HG03457 (cell line): ENCODE results near the gene GNMT.

Source experiments
- ATAC-seq: cut with Tn5 transposase; IDR thresholded peaks from one replicate; pipeline ENCODE4 v1.9.1; 2021; ENCODE audit warnings: moderate number of reproducible peaks; ENCODE audit not compliant: unreplicated experiment

GNMT gene

DNA sequence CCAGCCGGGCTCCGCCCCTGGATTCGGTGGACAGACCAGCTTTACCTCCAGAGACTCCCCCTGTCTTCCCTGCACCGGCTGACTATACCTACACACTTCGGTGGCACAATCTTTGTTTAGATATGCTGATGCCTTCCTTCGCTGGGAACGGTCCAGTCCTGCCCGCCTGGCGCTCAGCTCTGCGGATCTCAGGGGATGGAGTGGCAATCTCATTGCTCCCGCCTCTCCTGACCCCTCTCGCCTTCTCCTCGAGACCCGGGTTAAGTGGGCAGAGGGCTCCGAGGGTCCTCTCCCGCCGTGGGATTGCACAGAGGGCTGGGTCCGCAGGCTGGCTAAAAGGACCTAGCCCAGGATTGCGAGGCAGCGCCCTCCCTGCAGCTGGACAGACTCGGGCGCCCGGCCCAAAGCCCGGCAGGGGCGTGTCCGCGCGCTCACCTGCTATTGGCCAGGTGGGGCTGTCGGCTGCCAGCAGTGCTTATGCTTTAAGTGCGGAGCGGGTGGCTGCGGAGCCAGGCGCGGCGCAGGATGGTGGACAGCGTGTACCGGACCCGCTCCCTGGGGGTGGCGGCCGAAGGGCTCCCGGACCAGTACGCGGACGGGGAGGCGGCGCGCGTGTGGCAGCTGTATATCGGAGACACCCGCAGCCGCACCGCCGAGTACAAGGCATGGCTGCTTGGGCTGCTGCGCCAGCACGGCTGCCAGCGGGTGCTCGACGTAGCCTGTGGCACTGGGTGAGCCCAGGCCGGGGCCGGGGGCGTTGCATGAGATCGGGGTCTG, at the start of gene GNMT:
Gene GNMT, plus strand, starts transcription at position 512 of the 777 bp plus-strand sequence. Its CDS starts 14 bp downstream, at position 526.
- ATAC-seq = no peak

DNA sequence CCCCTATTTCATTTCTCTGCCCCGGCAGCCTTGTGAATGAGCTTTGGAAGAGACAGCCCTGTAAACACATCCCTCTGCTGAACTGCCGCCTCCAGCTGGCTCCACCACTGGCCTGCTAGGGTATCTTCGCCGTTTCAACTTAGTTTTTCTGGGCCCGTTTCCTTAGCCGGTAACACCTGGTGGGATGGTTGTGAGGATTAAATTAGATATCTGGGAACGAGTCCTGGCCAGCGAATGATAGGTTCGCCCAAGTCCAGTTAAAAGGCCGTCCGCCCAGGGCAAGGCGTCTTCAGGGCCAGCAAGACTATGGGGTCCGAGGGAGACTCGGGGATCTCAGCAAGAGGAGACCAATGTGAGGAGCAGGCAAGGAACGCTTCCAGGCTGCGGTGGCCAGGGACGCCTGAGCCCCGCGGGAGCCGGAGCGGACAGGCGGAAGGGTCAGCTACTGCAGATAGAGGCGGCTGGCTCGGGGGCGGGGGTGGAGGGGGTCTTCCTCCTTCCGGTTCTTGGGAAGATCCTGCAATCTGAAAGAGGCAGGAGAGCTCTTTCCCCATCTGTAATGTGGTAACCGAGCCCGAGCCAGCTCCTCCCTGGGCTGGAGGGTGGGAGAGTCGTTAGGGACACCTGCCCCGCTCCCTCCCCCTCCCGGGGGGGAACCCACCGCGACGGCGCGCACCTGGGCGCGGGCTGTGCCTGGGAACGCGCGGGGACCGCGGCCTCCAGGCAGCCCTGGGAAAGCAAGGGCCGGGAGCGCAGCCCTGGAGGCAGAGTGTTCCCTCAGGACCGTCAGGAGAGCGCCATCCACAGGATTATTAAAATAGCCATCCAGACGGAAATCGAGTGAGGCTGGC, 49.2 kb upstream of the GNMT start:
- no peak for ATAC-seq

- no peak for ATAC-seq
These were observed 46.0 kb upstream of the GNMT start for GRCh38 chr6:42914546-42914945.

GRCh38 chr6:42915732-42916131, 44.8 kb upstream of the GNMT start, which contains the start of gene PTCRA:
Gene PTCRA (plus strand): TSS chr6:42916053. CDS start chr6:42916070, 17 bp downstream.
- no peak for ATAC-seq

- no peak for ATAC-seq
These were observed 44.3 kb upstream of the GNMT start for GRCh38 chr6:42916288-42916687.

DNA sequence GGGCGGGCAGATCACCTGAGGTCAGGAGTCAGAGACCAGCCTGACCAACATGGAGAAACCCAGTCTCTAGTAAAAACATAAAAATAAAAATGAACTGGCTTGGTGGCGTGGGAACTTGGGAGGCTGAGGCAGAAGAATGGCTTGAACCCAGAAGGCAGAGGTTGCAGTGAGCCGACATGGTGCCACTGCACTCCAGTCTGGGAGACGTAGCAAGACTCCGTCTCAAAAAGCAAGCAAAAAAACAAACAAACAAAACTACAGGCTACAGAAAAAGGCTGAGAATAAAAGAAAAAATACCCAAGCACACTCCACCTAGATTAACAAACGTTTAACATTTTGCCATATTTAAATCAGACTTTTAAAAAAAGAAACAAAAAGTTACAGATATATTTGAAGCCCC, 38.8 kb upstream of the GNMT start:
- no peak for ATAC-seq

- ATAC-seq = no peak
These were observed 36.9 kb upstream of the GNMT start for GRCh38 chr6:42923666-42924065.

- ATAC-seq = no peak
These were observed 35.2 kb upstream of the GNMT start for GRCh38 chr6:42925248-42925857.

- ATAC-seq = peak; percentile 53
These were observed 31.4 kb upstream of the GNMT start, which contains the start of gene CNPY3 for GRCh38 chr6:42928986-42929820. Gene CNPY3 (plus strand): TSS chr6:42929480. CDS start chr6:42929571, 91 bp downstream.

DNA sequence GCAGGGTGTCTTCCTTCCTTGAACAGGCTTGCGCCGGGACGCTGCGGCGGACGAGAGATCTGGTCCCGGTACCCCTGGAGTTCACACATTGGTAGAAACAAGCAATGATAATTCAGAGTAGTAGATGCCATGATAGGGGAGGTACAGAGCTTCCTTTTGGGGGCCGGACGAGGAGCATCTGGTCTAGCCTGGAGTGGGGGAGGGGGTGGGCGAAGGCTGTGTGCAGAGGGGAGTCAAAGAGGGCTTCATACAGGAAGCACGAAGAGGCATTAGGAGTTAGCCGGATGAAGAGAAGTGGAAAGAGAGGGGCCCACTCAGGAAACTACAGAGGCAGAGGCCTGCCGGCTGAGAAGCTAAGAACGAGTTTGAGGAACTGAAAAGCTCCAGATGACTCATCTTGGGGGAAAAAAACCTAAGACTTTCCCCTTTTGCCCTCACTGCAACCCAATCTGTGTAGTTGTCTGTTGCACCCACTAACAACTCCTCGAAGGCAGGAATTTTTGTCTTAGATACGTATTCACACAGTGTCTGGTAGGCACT, 30.7 kb upstream of the GNMT start:
- peak; percentile 38 for ATAC-seq

GRCh38 chr6:42932412-42932811, 28.1 kb upstream of the GNMT start:
- no peak for ATAC-seq

DNA sequence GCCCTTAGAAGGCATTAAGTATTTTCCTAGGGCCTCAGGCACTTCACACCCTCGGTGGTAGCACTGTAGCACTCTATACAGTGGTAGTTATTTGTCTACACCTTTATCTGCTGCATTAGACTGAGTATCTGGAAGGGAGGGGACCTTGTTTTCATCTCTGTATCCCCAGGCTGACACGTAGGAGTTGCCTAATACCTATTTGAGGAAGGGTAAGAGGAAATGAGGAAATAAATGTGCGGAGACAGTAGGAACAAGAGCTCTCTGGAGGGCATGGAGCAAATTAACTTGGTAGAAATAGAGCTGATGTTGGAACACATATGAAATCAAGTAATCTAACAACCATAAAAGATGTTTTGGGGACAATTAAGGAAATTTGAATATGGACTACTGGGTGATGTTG, 27.3 kb upstream of the GNMT start:
- no peak for ATAC-seq

DNA sequence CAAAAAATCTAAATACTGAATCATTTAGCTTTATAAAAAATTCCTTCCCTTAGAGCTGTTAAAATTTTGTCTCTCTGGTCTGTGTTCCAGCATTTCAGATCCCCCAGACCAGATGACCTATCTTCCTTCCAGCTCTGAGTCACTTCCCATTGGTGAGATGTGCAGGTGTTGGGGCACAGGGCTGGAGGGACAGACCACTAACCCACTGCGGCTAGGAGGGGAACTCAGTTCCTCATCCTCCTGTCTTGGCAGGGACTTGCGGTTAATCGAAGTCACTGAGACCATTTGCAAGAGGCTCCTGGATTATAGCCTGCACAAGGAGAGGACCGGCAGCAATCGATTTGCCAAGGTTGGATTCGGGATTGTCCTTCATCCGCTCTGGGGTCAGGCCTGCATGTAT, 25.2 kb upstream of the GNMT start:
- no peak for ATAC-seq

DNA sequence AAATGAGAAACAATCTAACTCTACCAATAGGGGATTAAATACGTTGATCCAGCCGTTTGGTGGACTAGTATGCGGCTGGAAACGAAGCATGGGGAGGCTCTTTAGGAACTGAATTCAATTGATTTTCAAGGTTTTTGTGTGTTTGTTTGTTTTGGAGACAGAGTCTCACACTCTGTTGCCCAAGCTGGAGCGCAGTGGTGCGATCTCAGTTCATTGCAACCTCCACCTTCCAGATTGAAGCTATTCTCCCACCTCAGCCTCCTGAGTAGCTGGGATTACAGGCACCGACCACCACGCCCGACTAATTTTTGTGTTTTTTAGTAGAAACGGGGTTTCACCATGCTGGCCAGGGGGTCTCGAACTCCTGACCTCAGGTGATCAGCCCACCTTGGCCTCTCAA, 24.2 kb upstream of the GNMT start:
- no peak for ATAC-seq

GRCh38 chr6:42937548-42938427, 22.8 kb upstream of the GNMT start:
- ATAC-seq = no peak

DNA sequence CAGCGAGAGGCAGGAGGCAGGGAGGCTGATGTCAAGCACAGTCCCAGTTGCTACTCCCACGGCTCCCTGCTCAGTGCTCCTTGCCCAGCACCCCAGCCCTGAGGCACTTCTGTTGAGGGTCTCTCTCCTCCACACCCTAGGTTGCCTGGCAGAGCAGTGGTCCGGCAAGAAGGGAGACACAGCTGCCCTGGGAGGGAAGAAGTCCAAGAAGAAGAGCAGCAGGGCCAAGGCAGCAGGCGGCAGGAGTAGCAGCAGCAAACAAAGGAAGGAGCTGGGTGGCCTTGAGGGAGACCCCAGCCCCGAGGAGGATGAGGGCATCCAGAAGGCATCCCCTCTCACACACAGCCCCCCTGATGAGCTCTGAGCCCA, 22.1 kb upstream of the GNMT start:
- ATAC-seq = no peak

DNA sequence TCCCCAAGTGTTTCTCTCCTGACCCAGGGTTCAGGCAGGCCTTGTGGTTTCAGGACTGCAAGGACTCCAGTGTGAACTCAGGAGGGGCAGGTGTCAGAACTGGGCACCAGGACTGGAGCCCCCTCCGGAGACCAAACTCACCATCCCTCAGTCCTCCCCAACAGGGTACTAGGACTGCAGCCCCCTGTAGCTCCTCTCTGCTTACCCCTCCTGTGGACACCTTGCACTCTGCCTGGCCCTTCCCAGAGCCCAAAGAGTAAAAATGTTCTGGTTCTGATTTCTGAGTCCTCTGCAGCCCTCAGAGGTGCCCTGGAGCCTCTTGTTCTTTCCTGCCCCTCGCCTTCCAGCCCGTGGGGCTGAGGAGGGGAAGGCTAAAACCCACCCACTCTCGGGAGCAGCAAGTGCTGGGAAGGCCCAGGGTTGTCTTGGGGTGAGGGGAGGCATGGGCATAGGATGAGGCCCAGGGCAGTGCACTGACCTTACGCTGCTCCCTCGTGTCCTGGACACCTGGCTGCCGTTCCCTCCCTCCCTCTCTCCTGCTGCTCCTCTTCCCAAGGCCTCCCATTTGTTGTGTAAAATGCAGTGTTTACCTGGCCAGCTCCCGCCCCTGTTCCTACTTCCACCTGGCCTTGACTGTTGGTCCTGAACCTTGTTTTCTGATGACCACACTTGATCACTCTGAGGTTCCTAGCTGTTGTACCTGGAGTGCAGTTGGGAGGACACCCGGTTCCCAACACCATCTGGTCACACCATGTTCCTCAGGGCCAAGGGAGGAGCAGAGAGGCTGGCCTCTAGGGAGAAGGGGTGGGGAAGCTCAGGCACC, 21.4 kb upstream of the GNMT start:
- no peak for ATAC-seq

GRCh38 chr6:42939810-42940167, 20.8 kb upstream of the GNMT start:
- ATAC-seq = no peak
